Trophoblast cell (in vitro differentiated cells and primary cell): ENCODE data around the gene RASA3.
"Not testable (repeated sequence)": the region's sequence is repeated elsewhere in the genome, so short reads cannot be mapped to it uniquely, and the experiment has no call there.

ENCODE experiments used
- DNase-seq, 2 donors: peaks; one replicate each; pipeline ENCODE4 v3.0.0-alpha.2; 2016
- H2AFZ ChIP-seq: 2 replicates; pipeline ENCODE4 v1.6.1; 2013; ENCODE audit warnings: low read length, moderate library complexity, mild to moderate bottlenecking; ENCODE audit not compliant: insufficient read depth, poor library complexity
- H2AK5ac ChIP-seq: 2 replicates; pipeline ENCODE4 v1.6.1; 2013; ENCODE audit warnings: mild to moderate bottlenecking, low read length
- H2BK120ac ChIP-seq: 2 replicates; pipeline ENCODE4 v1.6.1; 2013; ENCODE audit warnings: low read length, mild to moderate bottlenecking, moderate library complexity; ENCODE audit not compliant: insufficient read depth, poor library complexity
- H2BK12ac ChIP-seq: 2 replicates; pipeline ENCODE4 v1.6.1; 2013; ENCODE audit warnings: mild to moderate bottlenecking, low read length, moderate library complexity
- H2BK5ac ChIP-seq: 2 replicates; pipeline ENCODE4 v1.6.1; 2013; ENCODE audit warnings: low read length, low read depth, moderate library complexity, mild to moderate bottlenecking; ENCODE audit not compliant: poor library complexity
- H3K14ac ChIP-seq: 2 replicates; pipeline ENCODE4 v1.6.1; 2013; ENCODE audit warnings: mild to moderate bottlenecking, low read length
- H3K18ac ChIP-seq: 2 replicates; pipeline ENCODE4 v1.6.1; 2013; ENCODE audit warnings: mild to moderate bottlenecking, low read length
- H3K23ac ChIP-seq: 2 replicates; pipeline ENCODE4 v1.6.1; 2013; ENCODE audit warnings: low read length
- H3K27ac ChIP-seq: 2 replicates; pipeline ENCODE4 v1.5.1; 2013; ENCODE audit warnings: low read depth, mild to moderate bottlenecking, inconsistent platforms, low read length, moderate library complexity
- H3K27me3 ChIP-seq: 2 replicates; pipeline ENCODE4 v1.6.1; 2013; ENCODE audit warnings: inconsistent platforms, mild to moderate bottlenecking, low read length, moderate library complexity; ENCODE audit not compliant: insufficient read depth
- H3K36me3 ChIP-seq, 2 experiments: 1 replicate in 1 of 2; 2 replicates in 1 of 2; pipeline ENCODE4 v1.6.1; 2013; ENCODE audit warnings: low read length in 2 of 2, mild to moderate bottlenecking in 2 of 2, moderate library complexity in 1 of 2; ENCODE audit not compliant: insufficient read depth in 2 of 2, control insufficient read depth in 1 of 2
- H3K4ac ChIP-seq: 2 replicates; pipeline ENCODE4 v1.6.1; 2013; ENCODE audit warnings: low read depth, mild to moderate bottlenecking, low read length, moderate library complexity
- H3K4me1 ChIP-seq, 2 experiments: 1 replicate in 1 of 2; 2 replicates in 1 of 2; pipeline ENCODE4 v1.6.1; 2013; ENCODE audit warnings: low read length in 2 of 2, mild to moderate bottlenecking in 2 of 2, moderate library complexity in 1 of 2; ENCODE audit not compliant: insufficient read depth in 2 of 2, control insufficient read depth in 1 of 2
- H3K4me2 ChIP-seq: 2 replicates; pipeline ENCODE4 v1.6.1; 2013; ENCODE audit warnings: inconsistent platforms, mild to moderate bottlenecking, low read length, moderate library complexity
- H3K4me3 ChIP-seq: 2 replicates; pipeline ENCODE4 v1.5.1; 2013; ENCODE audit warnings: mild to moderate bottlenecking, low read depth, low read length, inconsistent platforms
- H3K79me1 ChIP-seq: one replicate; pipeline ENCODE4 v1.6.1; 2013; ENCODE audit warnings: low read length
- H3K79me2 ChIP-seq: 2 replicates; pipeline ENCODE4 v1.6.1; 2013; ENCODE audit warnings: low read length, mild to moderate bottlenecking; ENCODE audit not compliant: control insufficient read depth, insufficient read depth, poor library complexity
- H3K9ac ChIP-seq: 2 replicates; pipeline ENCODE4 v1.6.1; 2013; ENCODE audit warnings: mild to moderate bottlenecking, low read length
- H3K9me3 ChIP-seq: 2 replicates; pipeline ENCODE4 v1.6.1; 2013; ENCODE audit warnings: low read depth, mild to moderate bottlenecking, control low read depth, inconsistent platforms, low read length; ENCODE audit not compliant: insufficient read depth
- H4K12ac ChIP-seq: 2 replicates; pipeline ENCODE4 v1.6.1; 2013; ENCODE audit warnings: low read depth, mild to moderate bottlenecking, low read length, moderate library complexity
- H4K8ac ChIP-seq: 2 replicates; pipeline ENCODE4 v1.6.1; 2013; ENCODE audit warnings: low read depth, mild to moderate bottlenecking, low read length, moderate library complexity
- H4K91ac ChIP-seq: one replicate; pipeline ENCODE4 v1.6.1; 2013; ENCODE audit warnings: low read depth, mild to moderate bottlenecking, low read length, moderate library complexity
- WGBS: extraction: QIAGEN DNeasy Blood & Tissue Kit; methylation state at CpG from one replicate; pipeline ENCODE4 v1.1.7; 2013; ENCODE audit warnings: missing lambda C conversion rate; ENCODE audit not compliant: insufficient read length, insufficient coverage; ENCODE audit errors: extremely low coverage; 5-methylcytosine and 5-hydroxymethylcytosine counted together

RASA3 gene

GRCh38 chr13:114134111-114134943, 1.9 kb upstream of the RASA3 start:
- H3K4me3 ChIP-seq, result no peak overlapping the region

GRCh38 chr13:114133552-114133951, 1.1 kb upstream of the RASA3 start:
- not testable (repeated sequence) for H3K4me2 ChIP-seq, H2BK12ac ChIP-seq, H3K18ac ChIP-seq, H2AK5ac ChIP-seq, H3K9me3 ChIP-seq, H2BK5ac ChIP-seq, DNase-seq, H3K27ac ChIP-seq, H3K23ac ChIP-seq, H3K4me3 ChIP-seq, H2AFZ ChIP-seq, H4K91ac ChIP-seq, H3K27me3 ChIP-seq, H3K14ac ChIP-seq, H2BK120ac ChIP-seq, H3K4ac ChIP-seq, H3K9ac ChIP-seq, H4K8ac ChIP-seq, H4K12ac ChIP-seq, H3K36me3 ChIP-seq
- no CpG with 5 or more reads among the region's 7 CpGs for WGBS
- peaks cover 24% of the 10 kb centered on the region for H3K79me1 ChIP-seq
- H3K79me2 ChIP-seq, result peaks cover 11% of the 10 kb centered on the region
- H3K4me1 ChIP-seq, result peaks cover 21 to 29% of the 10 kb centered on the region in 2 experiments

More at GRCh38 chr13:114134111-114134943, 1.9 kb upstream of the RASA3 start:
- no peak overlapping the region for H3K9ac ChIP-seq
- no peak for DNase-seq
- WGBS, result no CpG with 5 or more reads among the region's 21 CpGs
- peaks cover 24% of the 10 kb centered on the region for H3K79me1 ChIP-seq
- H3K4me2 ChIP-seq, result no peak overlapping the region
- no peak overlapping the region for H3K18ac ChIP-seq
- no peak overlapping the region for H2BK5ac ChIP-seq
- H3K79me2 ChIP-seq, result peaks cover 11% of the 10 kb centered on the region
- no peak overlapping the region for H4K91ac ChIP-seq
- H3K4ac ChIP-seq, result no peak overlapping the region
- no peak overlapping the region for H2AFZ ChIP-seq
- no peaks in the 10 kb centered on the region for H3K9me3 ChIP-seq
- no peak overlapping the region for H3K27ac ChIP-seq
- H3K36me3 ChIP-seq, result no peaks in the 10 kb centered on the region
- no peak overlapping the region for H3K14ac ChIP-seq
- H3K23ac ChIP-seq, result no peak overlapping the region
- no peaks in the 10 kb centered on the region for H3K27me3 ChIP-seq
- no peak overlapping the region for H4K8ac ChIP-seq
- H3K4me1 ChIP-seq, result peaks cover 16 to 22% of the 10 kb centered on the region in 2 experiments
- no peak overlapping the region for H2AK5ac ChIP-seq
- H2BK120ac ChIP-seq, result no peak overlapping the region
- no peak overlapping the region for H4K12ac ChIP-seq
- no peak overlapping the region for H2BK12ac ChIP-seq

- not testable (repeated sequence) for H4K8ac ChIP-seq, H4K12ac ChIP-seq, DNase-seq, H4K91ac ChIP-seq, H3K9ac ChIP-seq, H2AK5ac ChIP-seq, H3K27ac ChIP-seq, H3K4me2 ChIP-seq, H3K36me3 ChIP-seq, H2BK5ac ChIP-seq, H3K4ac ChIP-seq, H3K27me3 ChIP-seq, H3K9me3 ChIP-seq, H2BK12ac ChIP-seq, H2BK120ac ChIP-seq, H3K18ac ChIP-seq, H2AFZ ChIP-seq, H3K23ac ChIP-seq, H3K4me3 ChIP-seq, H3K14ac ChIP-seq
- Histone ChIP-seq H3K79me1 (peaks cover 24% of the 10 kb centered on the region), H3K4me1 (peaks cover 25 to 30% of the 10 kb centered on the region in 2 experiments), H3K79me2 (peaks cover 11% of the 10 kb centered on the region)
- no CpG with 5 or more reads among the region's 9 CpGs for WGBS
These were observed 703 bp upstream of the RASA3 start for GRCh38 chr13:114133126-114133525.

GRCh38 chr13:114131583-114132418, 622 bp downstream of the RASA3 start:
- DNase-seq, result no peak
- Histone ChIP-seq H4K8ac (peak overlapping the region; percentile 37), H2AK5ac (no peak overlapping the region), H2BK5ac (peak overlapping the region; percentile 38), H3K79me2 (peaks cover 11% of the 10 kb centered on the region), H3K79me1 (peaks cover 24% of the 10 kb centered on the region), H3K36me3 (peaks cover 0 to 3% of the 10 kb centered on the region in 2 experiments), H3K4me3 (peak overlapping the region; percentile 88), H4K12ac (no peak overlapping the region), H4K91ac (peak overlapping the region; percentile 85), H3K9me3 (no peaks in the 10 kb centered on the region), H3K4me2 (peak overlapping the region; percentile 84), H3K9ac (peak overlapping the region; percentile 82), H3K14ac (peak overlapping the region; percentile 26), H3K23ac (peak overlapping the region; percentile 2), H3K27ac (peak overlapping the region; percentile 61), H2BK120ac (peak overlapping the region; percentile 9), H3K4me1 (peaks cover 25 to 35% of the 10 kb centered on the region in 2 experiments), H3K4ac (peak overlapping the region; percentile 4), H2AFZ (peak overlapping the region; percentile 40), H2BK12ac (peak overlapping the region; percentile 27), H3K27me3 (no peaks in the 10 kb centered on the region), H3K18ac (peak overlapping the region; percentile 39)
- no CpG with 5 or more reads among the region's 95 CpGs for WGBS
